Adrenal gland (tissue), 5 donors: ENCODE data around the gene LACRT.

Experiments
- POLR2A ChIP-seq, 2 donors: fragments of 450-650 bp; IDR thresholded peaks; one replicate each; pipeline ENCODE4 v1.6.1; 2017; ENCODE audit warnings: antibody characterized with exemption in 2 of 2, mild to moderate bottlenecking in 2 of 2, moderate library complexity in 1 of 2
- TF ChIP-seq, protein P1 (sequence below), 6 experiments: fragments of 450-650 bp in 4 of 6; fragments of 200-600 bp in 2 of 6; sonication (generic) in 1 of 6; IDR thresholded peaks; 1 replicate in 5 of 6; 2 replicates in 1 of 6; pipeline versions ENCODE4 v1.5.1 to v1.8.0; 2016 to 2021; ENCODE audit warnings: antibody characterized with exemption in 6 of 6, mild to moderate bottlenecking in 2 of 6, moderate library complexity in 1 of 6
- donor health status: DM: no; HTN: no; CAD: no.

DNA sequence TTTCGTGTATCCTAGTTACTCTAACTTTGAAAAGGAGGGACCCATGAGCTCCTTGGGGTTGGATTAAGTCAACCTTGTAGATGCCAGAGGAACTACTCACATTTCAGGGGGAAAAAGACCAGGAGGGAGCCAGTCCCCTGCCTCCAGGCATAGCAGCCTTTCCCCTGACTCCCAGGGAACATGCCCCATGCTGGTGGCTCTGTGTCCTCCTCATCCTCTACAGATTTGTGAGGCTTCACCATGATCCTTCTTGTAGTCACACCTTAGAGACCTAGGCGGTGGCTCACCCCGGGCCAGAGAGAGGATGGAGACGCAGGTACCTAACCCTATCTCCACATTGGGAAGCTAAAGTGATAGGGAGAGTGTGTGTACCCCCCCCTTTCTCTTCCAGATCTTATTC, 30.3 kb downstream of the LACRT start:
- TF ChIP-seq, protein P1, sequence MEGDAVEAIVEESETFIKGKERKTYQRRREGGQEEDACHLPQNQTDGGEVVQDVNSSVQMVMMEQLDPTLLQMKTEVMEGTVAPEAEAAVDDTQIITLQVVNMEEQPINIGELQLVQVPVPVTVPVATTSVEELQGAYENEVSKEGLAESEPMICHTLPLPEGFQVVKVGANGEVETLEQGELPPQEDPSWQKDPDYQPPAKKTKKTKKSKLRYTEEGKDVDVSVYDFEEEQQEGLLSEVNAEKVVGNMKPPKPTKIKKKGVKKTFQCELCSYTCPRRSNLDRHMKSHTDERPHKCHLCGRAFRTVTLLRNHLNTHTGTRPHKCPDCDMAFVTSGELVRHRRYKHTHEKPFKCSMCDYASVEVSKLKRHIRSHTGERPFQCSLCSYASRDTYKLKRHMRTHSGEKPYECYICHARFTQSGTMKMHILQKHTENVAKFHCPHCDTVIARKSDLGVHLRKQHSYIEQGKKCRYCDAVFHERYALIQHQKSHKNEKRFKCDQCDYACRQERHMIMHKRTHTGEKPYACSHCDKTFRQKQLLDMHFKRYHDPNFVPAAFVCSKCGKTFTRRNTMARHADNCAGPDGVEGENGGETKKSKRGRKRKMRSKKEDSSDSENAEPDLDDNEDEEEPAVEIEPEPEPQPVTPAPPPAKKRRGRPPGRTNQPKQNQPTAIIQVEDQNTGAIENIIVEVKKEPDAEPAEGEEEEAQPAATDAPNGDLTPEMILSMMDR (IDR thresholded peaks at IDR 0.05): no peak
- TF ChIP-seq POLR2A (IDR thresholded peaks at IDR 0.05): no peak
